T-helper 2 cell treated with Interferon-gamma antibody and Interleukin-4, amounts not matched to agents 100 ng/mL and 5 ng/mL, for 36 hours (primary cell): ENCODE results near the gene ZEB1. TPM values are rescaled to one million over a fixed set of nuclear protein-coding genes. Genes with fewer than 3 reads are reported as not detected.
"Not testable (repeated sequence)": the region's sequence is repeated elsewhere in the genome, so short reads cannot be mapped to it uniquely, and the experiment has no call there.

Experiments used
- intact Hi-C: fragments of 100-400 bp; cut with micrococcal nuclease; formaldehyde crosslinking; loops from one replicate; pipeline ENCODE4 v1.15.1; 2023
- total RNA-seq: library from RNA; stranded (reverse); gene quantifications from 2 replicates; pipeline ENCODE4 v1.2.3, GENCODE V29; 2022

ZEB1 gene
- total RNA-seq, 1 donor from 2014 or later = 56.6 TPM

GRCh38 chr10:31418481-31418880 lies 99.5 kb downstream of the ZEB1 start:
- intact Hi-C loops = no loop called here

GRCh38 chr10:31419394-31420063 lies 100.5 kb downstream of the ZEB1 start:
- intact Hi-C loops = no loop called here

- intact Hi-C loops = no loop called here
These were observed 102.3 kb downstream of the ZEB1 start for GRCh38 chr10:31421322-31421721.

- intact Hi-C loops = no loop called here
These were observed 103.6 kb downstream of the ZEB1 start for GRCh38 chr10:31422634-31423033.

- intact Hi-C loops = no loop called here
These were observed 105.5 kb downstream of the ZEB1 start for GRCh38 chr10:31424473-31424872.

- intact Hi-C loops = no loop called here
These were observed 107.4 kb downstream of the ZEB1 start for GRCh38 chr10:31426401-31426800.

GRCh38 chr10:31427334-31427733 lies 108.3 kb downstream of the ZEB1 start:
- intact Hi-C loops = not testable (repeated sequence)

GRCh38 chr10:31428499-31428898 lies 109.5 kb downstream of the ZEB1 start:
- intact Hi-C loops = not testable (repeated sequence)

GRCh38 chr10:31431021-31431420 lies 112.0 kb downstream of the ZEB1 start:
- intact Hi-C loops = no loop called here

GRCh38 chr10:31437959-31438358 lies 118.9 kb downstream of the ZEB1 start:
- intact Hi-C loops = no loop called here

GRCh38 chr10:31451766-31452165 lies 132.8 kb downstream of the ZEB1 start:
- intact Hi-C loops = no loop called here

- intact Hi-C loops = no loop called here
These were observed 137.5 kb downstream of the ZEB1 start for GRCh38 chr10:31456468-31456867.

GRCh38 chr10:31457858-31458257 lies 138.8 kb downstream of the ZEB1 start:
- intact Hi-C loops = no loop called here

GRCh38 chr10:31458974-31459373 lies 140.0 kb downstream of the ZEB1 start:
- intact Hi-C loops = no loop called here

GRCh38 chr10:31460242-31460641 lies 141.2 kb downstream of the ZEB1 start:
- intact Hi-C loops = no loop called here

- intact Hi-C loops = no loop called here
These were observed 145.5 kb downstream of the ZEB1 start for GRCh38 chr10:31464552-31464951.

- intact Hi-C loops = no loop called here
These were observed 147.3 kb downstream of the ZEB1 start for GRCh38 chr10:31466313-31466712.

GRCh38 chr10:31467791-31468535 lies 148.9 kb downstream of the ZEB1 start:
- intact Hi-C loops = no loop called here

GRCh38 chr10:31468536-31468859 lies 149.5 kb downstream of the ZEB1 start:
- intact Hi-C loops = no loop called here

GRCh38 chr10:31475519-31475918 lies 156.5 kb downstream of the ZEB1 start:
- intact Hi-C loops = no loop called here

GRCh38 chr10:31476088-31476487 lies 157.1 kb downstream of the ZEB1 start:
- intact Hi-C loops = no loop called here

GRCh38 chr10:31477584-31477983 lies 158.6 kb downstream of the ZEB1 start:
- intact Hi-C loops = no loop called here

GRCh38 chr10:31479752-31480151 lies 160.7 kb downstream of the ZEB1 start:
- intact Hi-C loops = no loop called here
